22Rv1 (cell line): ENCODE data around the gene COA1.

ENCODE experiments used
- CTCF ChIP-seq: fragments of 450-650 bp; IDR thresholded peaks from 2 replicates; pipeline ENCODE4 v1.5.1; 2017; ENCODE audit warnings: mild to moderate bottlenecking
- ZFX ChIP-seq: fragments of 450-650 bp; IDR thresholded peaks from 2 replicates; pipeline ENCODE4 v1.6.1; 2017; ENCODE audit warnings: antibody characterized with exemption, borderline replicate concordance

- TF ChIP-seq CTCF (no peak), ZFX (no peak)
These were observed 105.2 kb downstream of the COA1 start for GRCh38 chr7:43624156-43624555.
